ENCODE data around the gene TNFRSF13B. TPM values are rescaled to one million over a fixed set of nuclear protein-coding genes. Genes with fewer than 3 reads are reported as not detected.

Gene TNFRSF13B
- total RNA-seq, 2 donors from 2014 or later, result not detected

- no peak for TF ChIP-seq CTCF (IDR thresholded peaks at IDR 0.05)
- Histone ChIP-seq H3K36me3 (no peaks in the 10 kb centered on the region), H3K4me3 (no peak overlapping the region), H3K4me1 (ENCODE audit: control insufficient read depth in 1 of 2, low read depth in 2 of 2) (no peaks in the 10 kb centered on the region), H3K9me3 (no peaks in the 10 kb centered on the region), H3K27ac (no peak overlapping the region), H3K27me3 (replicated peaks; ENCODE audit: insufficient read depth) (no peaks in the 10 kb centered on the region)
- no peak for DNase-seq (ENCODE audit: low spot score)
- ATAC-seq (ENCODE audit: insufficient number of reproducible peaks, low FRiP score, low read depth), result no peak
Observed at GRCh38 chr17:16942141-16943031, 29.5 kb downstream of the TNFRSF13B start.

GRCh38 chr17:16941072-16942036 lies 30.6 kb downstream of the TNFRSF13B start:
- H3K27ac ChIP-seq, result no peak overlapping the region
- no peak overlapping the region for H3K4me3 ChIP-seq
- no peaks in the 10 kb centered on the region for H3K4me1 ChIP-seq (ENCODE audit: control insufficient read depth in 1 of 2, low read depth in 2 of 2)
- no peak for DNase-seq (ENCODE audit: low spot score)
- no peaks in the 10 kb centered on the region for H3K27me3 ChIP-seq (replicated peaks; ENCODE audit: insufficient read depth)
- no peak for ATAC-seq (ENCODE audit: insufficient number of reproducible peaks, low FRiP score, low read depth)
- no peaks in the 10 kb centered on the region for H3K36me3 ChIP-seq
- no peak for TF ChIP-seq CTCF (IDR thresholded peaks at IDR 0.05)
- H3K9me3 ChIP-seq, result no peaks in the 10 kb centered on the region

GRCh38 chr17:16940116-16940881 lies 31.6 kb downstream of the TNFRSF13B start:
- no peak overlapping the region for H3K27ac ChIP-seq
- H3K4me3 ChIP-seq, result no peak overlapping the region
- H3K4me1 ChIP-seq (ENCODE audit: control insufficient read depth in 1 of 2, low read depth in 2 of 2), result no peaks in the 10 kb centered on the region
- H3K9me3 ChIP-seq, result no peaks in the 10 kb centered on the region
- no peaks in the 10 kb centered on the region for H3K27me3 ChIP-seq (replicated peaks; ENCODE audit: insufficient read depth)
- DNase-seq (ENCODE audit: low spot score) (no peak), ATAC-seq (ENCODE audit: insufficient number of reproducible peaks, low FRiP score, low read depth) (no peak)
- no peak for TF ChIP-seq CTCF (IDR thresholded peaks at IDR 0.05)
- H3K36me3 ChIP-seq, result no peaks in the 10 kb centered on the region

- ATAC-seq (ENCODE audit: insufficient number of reproducible peaks, low FRiP score, low read depth) (no peak), DNase-seq (ENCODE audit: low spot score) (no peak)
- H3K27ac ChIP-seq, result no peak overlapping the region
- H3K4me3 ChIP-seq, result no peak overlapping the region
- no peaks in the 10 kb centered on the region for H3K4me1 ChIP-seq (ENCODE audit: control insufficient read depth in 1 of 2, low read depth in 2 of 2)
- H3K36me3 ChIP-seq, result no peaks in the 10 kb centered on the region
- H3K9me3 ChIP-seq, result no peaks in the 10 kb centered on the region
- H3K27me3 ChIP-seq (replicated peaks; ENCODE audit: insufficient read depth), result no peaks in the 10 kb centered on the region
- TF ChIP-seq CTCF (IDR thresholded peaks at IDR 0.05), result no peak
Observed at GRCh38 chr17:16939606-16940115, 32.3 kb downstream of the TNFRSF13B start.
